C4-2B (cell line): ENCODE data around the gene UFM1.

Experiments used
- ZFX ChIP-seq: fragments of 450-650 bp; IDR thresholded peaks from 2 replicates; pipeline ENCODE4 v1.6.1; 2017
- TF ChIP-seq, protein P1 (sequence below): fragments of 450-650 bp; conservative IDR thresholded peaks from 2 replicates; pipeline ENCODE4 v1.5.1; 2017; ENCODE audit warnings: mild to moderate bottlenecking

DNA sequence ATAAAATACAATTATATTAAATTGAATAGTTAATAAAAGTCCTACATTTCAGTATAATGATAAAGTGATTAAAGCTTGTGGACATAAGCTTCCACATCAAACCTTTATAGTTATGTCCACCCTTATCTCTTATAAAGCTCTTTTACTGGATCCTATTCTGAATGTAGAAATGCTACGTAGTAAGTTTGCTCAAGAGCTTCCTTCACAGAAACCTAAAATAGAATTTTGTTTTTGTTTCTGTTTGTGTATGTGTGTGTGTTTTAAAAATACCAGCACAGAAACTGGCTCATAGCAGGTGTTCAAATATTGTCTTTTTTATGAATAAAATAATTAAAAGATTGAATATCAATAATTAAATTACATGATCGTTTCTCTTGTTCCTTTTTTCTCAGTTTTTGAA, 21.0 kb upstream of the UFM1 start:
- TF ChIP-seq, protein P1, sequence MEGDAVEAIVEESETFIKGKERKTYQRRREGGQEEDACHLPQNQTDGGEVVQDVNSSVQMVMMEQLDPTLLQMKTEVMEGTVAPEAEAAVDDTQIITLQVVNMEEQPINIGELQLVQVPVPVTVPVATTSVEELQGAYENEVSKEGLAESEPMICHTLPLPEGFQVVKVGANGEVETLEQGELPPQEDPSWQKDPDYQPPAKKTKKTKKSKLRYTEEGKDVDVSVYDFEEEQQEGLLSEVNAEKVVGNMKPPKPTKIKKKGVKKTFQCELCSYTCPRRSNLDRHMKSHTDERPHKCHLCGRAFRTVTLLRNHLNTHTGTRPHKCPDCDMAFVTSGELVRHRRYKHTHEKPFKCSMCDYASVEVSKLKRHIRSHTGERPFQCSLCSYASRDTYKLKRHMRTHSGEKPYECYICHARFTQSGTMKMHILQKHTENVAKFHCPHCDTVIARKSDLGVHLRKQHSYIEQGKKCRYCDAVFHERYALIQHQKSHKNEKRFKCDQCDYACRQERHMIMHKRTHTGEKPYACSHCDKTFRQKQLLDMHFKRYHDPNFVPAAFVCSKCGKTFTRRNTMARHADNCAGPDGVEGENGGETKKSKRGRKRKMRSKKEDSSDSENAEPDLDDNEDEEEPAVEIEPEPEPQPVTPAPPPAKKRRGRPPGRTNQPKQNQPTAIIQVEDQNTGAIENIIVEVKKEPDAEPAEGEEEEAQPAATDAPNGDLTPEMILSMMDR, result no peak
- TF ChIP-seq ZFX, result no peak
